ENCODE measurements around the gene CLPTM1L. TPM values are rescaled to one million over a fixed set of nuclear protein-coding genes. Genes with fewer than 3 reads are reported as not detected.

Gene CLPTM1L
- total RNA-seq, 1 donor from 2014 or later, result 131 TPM

DNA sequence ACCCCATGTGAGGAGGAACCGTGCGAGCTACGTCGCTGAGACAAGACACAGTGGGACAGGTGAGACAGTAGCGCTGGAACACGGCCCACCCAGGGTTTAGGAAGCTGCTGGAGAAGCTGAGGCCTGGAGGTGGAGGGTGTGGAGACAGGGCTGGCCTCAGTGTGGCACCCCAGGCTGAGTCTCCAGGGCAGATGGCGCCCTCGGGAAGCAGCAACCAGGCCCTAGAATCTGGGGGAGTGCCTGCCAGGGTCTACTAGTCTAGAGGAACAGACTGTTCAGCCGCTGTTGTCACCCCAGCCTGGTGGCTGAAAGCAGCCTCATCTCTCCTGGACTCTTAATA lies 45.4 kb downstream of the CLPTM1L start:
- no peaks in the 10 kb centered on the region for H4K20me1 ChIP-seq (ENCODE audit: insufficient read depth, low read length)
- H2AFZ ChIP-seq (ENCODE audit: low read depth, low read length), result no peak overlapping the region
- H3K36me3 ChIP-seq (ENCODE audit: insufficient read depth, low read length), result no peaks in the 10 kb centered on the region
- no peaks in the 10 kb centered on the region for H3K9me3 ChIP-seq (ENCODE audit: insufficient read depth, low read depth, low read length)
- no peaks in the 10 kb centered on the region for H3K79me2 ChIP-seq (ENCODE audit: insufficient read depth, low read length)
- peaks cover 15% of the 10 kb centered on the region for H3K27me3 ChIP-seq (ENCODE audit: insufficient read depth, low read length)
- no peak overlapping the region for H3K27ac ChIP-seq (ENCODE audit: low read depth, low read length)
- H3K9ac ChIP-seq (ENCODE audit: low read length), result no peak overlapping the region
- no peak overlapping the region for H3K27ac Mint-ChIP-seq (ENCODE audit: unreplicated experiment)
- peaks cover 1% of the 10 kb centered on the region for H3K36me3 Mint-ChIP-seq (ENCODE audit: low read depth, unreplicated experiment)
- no peaks in the 10 kb centered on the region for H3K4me1 Mint-ChIP-seq (ENCODE audit: low read depth, unreplicated experiment)
- H3K4me3 ChIP-seq (ENCODE audit: insufficient read depth, low read depth, low read length), result no peak overlapping the region
- H3K27me3 Mint-ChIP-seq (ENCODE audit: low read depth, unreplicated experiment), result peaks cover 50% of the 10 kb centered on the region
- no peaks in the 10 kb centered on the region for H3K4me1 ChIP-seq (ENCODE audit: insufficient read depth, low read length)
- TF ChIP-seq, protein P1, sequence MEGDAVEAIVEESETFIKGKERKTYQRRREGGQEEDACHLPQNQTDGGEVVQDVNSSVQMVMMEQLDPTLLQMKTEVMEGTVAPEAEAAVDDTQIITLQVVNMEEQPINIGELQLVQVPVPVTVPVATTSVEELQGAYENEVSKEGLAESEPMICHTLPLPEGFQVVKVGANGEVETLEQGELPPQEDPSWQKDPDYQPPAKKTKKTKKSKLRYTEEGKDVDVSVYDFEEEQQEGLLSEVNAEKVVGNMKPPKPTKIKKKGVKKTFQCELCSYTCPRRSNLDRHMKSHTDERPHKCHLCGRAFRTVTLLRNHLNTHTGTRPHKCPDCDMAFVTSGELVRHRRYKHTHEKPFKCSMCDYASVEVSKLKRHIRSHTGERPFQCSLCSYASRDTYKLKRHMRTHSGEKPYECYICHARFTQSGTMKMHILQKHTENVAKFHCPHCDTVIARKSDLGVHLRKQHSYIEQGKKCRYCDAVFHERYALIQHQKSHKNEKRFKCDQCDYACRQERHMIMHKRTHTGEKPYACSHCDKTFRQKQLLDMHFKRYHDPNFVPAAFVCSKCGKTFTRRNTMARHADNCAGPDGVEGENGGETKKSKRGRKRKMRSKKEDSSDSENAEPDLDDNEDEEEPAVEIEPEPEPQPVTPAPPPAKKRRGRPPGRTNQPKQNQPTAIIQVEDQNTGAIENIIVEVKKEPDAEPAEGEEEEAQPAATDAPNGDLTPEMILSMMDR (IDR thresholded peaks at IDR 0.05; ENCODE audit: insufficient read depth, low read depth, low read length), result no peak
- TF ChIP-seq EZH2 (IDR thresholded peaks at IDR 0.05; ENCODE audit: insufficient read depth, low read length), result no peak
- FAIRE-seq (no peak), DNase-seq (ENCODE audit: low read depth) (no peak)
- no peak overlapping the region for H3K4me3 Mint-ChIP-seq (ENCODE audit: unreplicated experiment)
- H3K4me2 ChIP-seq (ENCODE audit: low read length), result no peak overlapping the region
- peaks cover 3% of the 10 kb centered on the region for H3K9me3 Mint-ChIP-seq (ENCODE audit: unreplicated experiment)

DNA sequence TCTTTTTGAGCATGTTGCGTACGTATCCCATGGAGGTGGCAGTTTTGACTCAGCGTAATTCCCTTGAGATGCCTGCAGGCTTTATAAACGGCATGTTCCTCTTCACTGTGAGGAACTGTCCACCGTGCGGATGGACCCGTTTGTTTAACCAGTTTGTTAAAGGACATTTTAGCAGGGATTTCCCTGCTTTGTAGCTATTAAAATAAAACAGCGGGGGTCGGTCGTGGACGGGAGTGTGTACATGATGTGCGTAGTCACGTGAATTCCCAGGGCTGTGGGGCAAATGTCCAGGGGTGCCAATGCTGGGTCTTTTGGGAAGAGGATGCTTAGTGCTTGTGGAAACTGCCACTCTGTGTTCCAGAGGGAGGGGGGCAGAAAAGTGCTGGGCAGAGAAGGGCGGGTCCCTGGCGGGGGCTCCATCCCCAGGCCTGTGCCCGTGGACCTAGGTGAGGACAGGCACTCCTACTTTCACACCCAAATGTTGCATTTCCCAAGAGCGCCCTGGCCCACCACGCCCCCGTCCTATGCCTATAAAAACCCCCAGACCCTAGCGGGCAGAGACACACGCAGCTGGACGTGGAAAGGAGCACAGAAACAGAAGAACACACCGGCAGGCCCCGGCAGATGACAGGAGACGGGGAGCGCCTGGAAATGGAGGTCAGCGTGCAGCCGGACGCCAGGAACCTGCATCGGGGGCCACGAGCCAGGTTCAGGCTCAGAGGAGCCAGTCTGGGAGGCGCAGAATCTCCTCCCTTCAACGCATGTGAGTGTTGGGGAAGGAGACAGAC lies 46.0 kb downstream of the CLPTM1L start:
- H3K4me3 Mint-ChIP-seq (ENCODE audit: unreplicated experiment), result no peak overlapping the region
- Histone ChIP-seq H4K20me1 (ENCODE audit: insufficient read depth, low read length) (no peaks in the 10 kb centered on the region), H3K79me2 (ENCODE audit: insufficient read depth, low read length) (no peaks in the 10 kb centered on the region)

More for the DNA sequence above, 46.0 kb downstream of the CLPTM1L start:
- no peaks in the 10 kb centered on the region for H3K36me3 ChIP-seq (ENCODE audit: insufficient read depth, low read length)
- TF ChIP-seq EZH2 (IDR thresholded peaks at IDR 0.05; ENCODE audit: insufficient read depth, low read length), result no peak
- TF ChIP-seq, protein P1 (IDR thresholded peaks at IDR 0.05; ENCODE audit: insufficient read depth, low read depth, low read length), result no peak
- H3K27me3 Mint-ChIP-seq (ENCODE audit: low read depth, unreplicated experiment), result peaks cover 46% of the 10 kb centered on the region
- no peak overlapping the region for H3K27ac Mint-ChIP-seq (ENCODE audit: unreplicated experiment)
- no peak overlapping the region for H3K27ac ChIP-seq (ENCODE audit: low read depth, low read length)
- no peak overlapping the region for H2AFZ ChIP-seq (ENCODE audit: low read depth, low read length)
- H3K9me3 ChIP-seq (ENCODE audit: insufficient read depth, low read depth, low read length), result no peaks in the 10 kb centered on the region
- no peak overlapping the region for H3K4me3 ChIP-seq (ENCODE audit: insufficient read depth, low read depth, low read length)
- H3K4me1 ChIP-seq (ENCODE audit: insufficient read depth, low read length), result no peaks in the 10 kb centered on the region
- peaks cover 3% of the 10 kb centered on the region for H3K9me3 Mint-ChIP-seq (ENCODE audit: unreplicated experiment)
- H3K4me2 ChIP-seq (ENCODE audit: low read length), result no peak overlapping the region
- H3K4me1 Mint-ChIP-seq (ENCODE audit: low read depth, unreplicated experiment), result no peaks in the 10 kb centered on the region
- H3K27me3 ChIP-seq (ENCODE audit: insufficient read depth, low read length), result peaks cover 15% of the 10 kb centered on the region
- H3K9ac ChIP-seq (ENCODE audit: low read length), result no peak overlapping the region
- H3K36me3 Mint-ChIP-seq (ENCODE audit: low read depth, unreplicated experiment), result peaks cover 1% of the 10 kb centered on the region
- FAIRE-seq (no peak), DNase-seq (ENCODE audit: low read depth) (no peak)

All from astrocyte (in vitro differentiated cells and primary cell).